Adrenal gland (tissue), 12 donors: ENCODE results near the gene CADM1. TPM values are rescaled to one million over a fixed set of nuclear protein-coding genes. Genes with fewer than 3 reads are reported as not detected.

Source experiments
- DNase-seq, 7 donors: peaks; one replicate each; pipeline ENCODE4 v3.0.0-alpha.2; 2019 to 2020
- H3K27ac ChIP-seq, 5 donors: fragments of 200-600 bp; sonication (generic) in 4 of 5; 1 replicate in 3 of 5; 2 replicates in 2 of 5; pipeline versions ENCODE4 v1.5.1 to v1.8.0; 2016 to 2020; ENCODE audit warnings: mild to moderate bottlenecking in 1 of 5
- H3K27me3 ChIP-seq: fragments of 200-600 bp; 2 replicates; pipeline ENCODE4 v1.8.0; 2021
- H3K36me3 ChIP-seq, 2 donors: fragments of 200-600 bp; replicated peaks in 1 of 2; 1 replicate in 1 of 2; 2 replicates in 1 of 2; pipeline versions ENCODE4 v1.5.1 to v1.8.0; 2018 to 2022
- H3K4me1 ChIP-seq, 2 donors: fragments of 200-600 bp; replicated peaks in 1 of 2; 1 replicate in 1 of 2; 2 replicates in 1 of 2; pipeline versions ENCODE4 v1.5.1 to v1.8.0; 2018 to 2021
- H3K4me3 ChIP-seq, 4 donors: fragments of 200-600 bp; sonication (generic) in 3 of 4; one replicate each; pipeline ENCODE4 v1.5.1; 2016 to 2018
- H3K9me3 ChIP-seq, 3 donors: fragments of 200-600 bp; sonication (generic) in 1 of 3; replicated peaks in 1 of 3; 1 replicate in 2 of 3; 2 replicates in 1 of 3; pipeline versions ENCODE4 v1.5.1 to v1.8.0; 2016 to 2021
- POLR2A ChIP-seq, 2 donors: fragments of 450-650 bp; IDR thresholded peaks; one replicate each; pipeline ENCODE4 v1.6.1; 2017; ENCODE audit warnings: antibody characterized with exemption in 2 of 2, mild to moderate bottlenecking in 2 of 2, moderate library complexity in 1 of 2
- WGBS, 4 donors: extraction: QIAGEN DNeasy Blood & Tissue Kit in 2 of 4; methylation state at CpG; one replicate each; pipeline versions ENCODE4 v1.1.5 to v1.1.7; 2013 to 2017; 5-methylcytosine and 5-hydroxymethylcytosine counted together
- intact Hi-C, 2 donors: fragments of 100-400 bp; cut with DNase I; formaldehyde crosslinking; loops; one replicate each; pipeline versions ENCODE4 v1.14.1 to v1.15.0; 2022 to 2023
- polyA plus RNA-seq, 3 donors: library from polyadenylated mRNA; stranded (reverse); fragments of 200-250 nt in 2 of 3; fragments of 350-450 nt in 1 of 3; fragmentation: Illumina TruSeq in 1 of 3; extraction: RNeasy Lipid Tissue Mini Kit (QIAGEN cat#74804) in 1 of 3; gene quantifications; one replicate each; pipeline ENCODE4 v1.2.3, GENCODE V29; 2013 to 2014
- total RNA-seq, 9 donors: library from RNA; depleted of rRNA in 4 of 9; stranded (reverse); fragments of >200 nt in 4 of 9; fragments of 120-200 nt in 1 of 9; fragmentation: NEBNext Ultra II Directional in 1 of 9; extraction: Animal tissue kit (Norgen Biotek cat#: 25700) in 1 of 9; gene quantifications; one replicate each; pipeline versions ENCODE4 v1.1.0 to v1.2.4, GENCODE V29; 2013 to 2023
- TF ChIP-seq, protein P1 (sequence below), 6 experiments: fragments of 450-650 bp in 4 of 6; fragments of 200-600 bp in 2 of 6; sonication (generic) in 1 of 6; IDR thresholded peaks; 1 replicate in 5 of 6; 2 replicates in 1 of 6; pipeline versions ENCODE4 v1.5.1 to v1.8.0; 2016 to 2021; ENCODE audit warnings: antibody characterized with exemption in 6 of 6, mild to moderate bottlenecking in 2 of 6, moderate library complexity in 1 of 6
- donor health status: healthy with polysubstance abuse.
- donor health status: Bipolar disorder and iron deficiency.
- donor health status: DM: yes; HTN: yes; CAD: no.
- donor health status: DM: no; HTN: no; CAD: no.
- donor health status: DM: no; HTN: no; CAD: no.
- donor health status: DM: yes; HTN: yes; CAD: no.

Gene CADM1
- total and polyA plus RNA-seq, 12 donors = 21.6 to 256 (median 39.8) TPM

DNA sequence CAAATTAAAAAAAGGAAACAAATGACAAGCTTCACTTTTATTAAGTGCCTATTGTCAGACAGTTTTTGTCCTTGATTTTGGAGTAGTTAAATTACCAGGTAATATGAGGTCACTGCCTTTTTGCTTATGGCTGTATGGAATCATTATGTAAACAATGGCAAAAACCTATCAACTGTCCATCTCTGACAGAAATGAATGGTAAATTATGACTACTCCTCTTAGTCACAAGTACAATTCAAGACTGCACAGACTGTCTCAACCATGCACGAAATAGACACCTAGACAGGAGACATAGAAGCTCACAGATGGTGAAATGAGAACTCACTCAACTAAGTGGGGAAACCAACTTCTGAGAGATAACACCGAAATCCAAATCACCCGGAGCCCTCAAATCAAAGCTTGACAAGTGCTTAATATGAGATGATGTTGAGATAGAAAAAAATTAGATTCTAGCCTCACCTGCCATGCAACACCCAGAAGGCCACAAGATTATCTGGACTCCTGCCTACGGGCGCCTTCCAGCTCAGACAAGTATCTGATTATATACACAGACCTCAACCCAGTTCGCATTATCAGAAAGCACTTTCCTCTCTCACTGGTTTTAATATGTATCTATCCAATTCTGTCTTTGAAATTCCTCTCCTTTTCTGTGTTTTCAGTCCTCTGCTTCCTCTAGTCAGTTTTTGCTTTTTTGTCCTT, 199.3 kb downstream of the CADM1 start:
- Histone ChIP-seq H3K27me3 (no peaks in the 10 kb centered on the region), H3K4me1 (no peaks in the 10 kb centered on the region), H3K4me3 (no peak overlapping the region), H3K36me3 (no peaks in the 10 kb centered on the region), H3K9me3 (no peaks in the 10 kb centered on the region), H3K27ac (no peak overlapping the region)
- no peak for DNase-seq
- 87 to 90% (median 89%) methylated on average over 6 of the region's 6 CpGs for WGBS, 4 donors
- intact Hi-C loops = no loop called here
- TF ChIP-seq, protein P1, sequence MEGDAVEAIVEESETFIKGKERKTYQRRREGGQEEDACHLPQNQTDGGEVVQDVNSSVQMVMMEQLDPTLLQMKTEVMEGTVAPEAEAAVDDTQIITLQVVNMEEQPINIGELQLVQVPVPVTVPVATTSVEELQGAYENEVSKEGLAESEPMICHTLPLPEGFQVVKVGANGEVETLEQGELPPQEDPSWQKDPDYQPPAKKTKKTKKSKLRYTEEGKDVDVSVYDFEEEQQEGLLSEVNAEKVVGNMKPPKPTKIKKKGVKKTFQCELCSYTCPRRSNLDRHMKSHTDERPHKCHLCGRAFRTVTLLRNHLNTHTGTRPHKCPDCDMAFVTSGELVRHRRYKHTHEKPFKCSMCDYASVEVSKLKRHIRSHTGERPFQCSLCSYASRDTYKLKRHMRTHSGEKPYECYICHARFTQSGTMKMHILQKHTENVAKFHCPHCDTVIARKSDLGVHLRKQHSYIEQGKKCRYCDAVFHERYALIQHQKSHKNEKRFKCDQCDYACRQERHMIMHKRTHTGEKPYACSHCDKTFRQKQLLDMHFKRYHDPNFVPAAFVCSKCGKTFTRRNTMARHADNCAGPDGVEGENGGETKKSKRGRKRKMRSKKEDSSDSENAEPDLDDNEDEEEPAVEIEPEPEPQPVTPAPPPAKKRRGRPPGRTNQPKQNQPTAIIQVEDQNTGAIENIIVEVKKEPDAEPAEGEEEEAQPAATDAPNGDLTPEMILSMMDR (IDR thresholded peaks at IDR 0.05) = no peak
- no peak for TF ChIP-seq POLR2A (IDR thresholded peaks at IDR 0.05)

DNA sequence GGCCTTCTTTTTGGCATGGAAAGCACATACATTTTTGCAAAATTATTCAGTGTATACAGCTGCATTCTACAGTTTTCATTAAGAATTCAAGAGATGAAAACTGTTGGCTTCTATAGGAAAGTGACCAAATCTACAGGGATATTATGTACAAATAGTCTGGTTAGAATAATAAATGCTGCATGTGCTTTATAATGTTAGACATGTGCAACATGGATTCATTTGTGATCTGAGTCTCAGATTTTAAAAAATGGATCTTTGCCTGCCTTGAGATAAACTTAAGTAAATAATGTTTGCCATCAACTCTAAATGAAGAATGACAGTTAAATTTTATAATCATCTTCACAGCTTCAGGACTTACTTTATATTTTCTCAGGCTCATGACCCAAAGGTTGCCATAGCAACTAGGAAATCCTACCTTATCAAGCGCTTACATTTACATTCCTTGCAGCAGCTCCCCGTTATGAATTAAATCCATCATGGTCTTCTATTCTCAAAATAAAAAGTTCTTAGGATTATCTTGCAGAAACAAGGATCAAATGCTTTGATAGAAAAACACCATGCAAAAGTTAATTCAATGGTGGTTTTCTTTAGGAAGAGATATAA, 200.2 kb downstream of the CADM1 start:
- Histone ChIP-seq H3K4me3 (no peak overlapping the region), H3K36me3 (no peaks in the 10 kb centered on the region), H3K27ac (no peak overlapping the region), H3K9me3 (no peaks in the 10 kb centered on the region), H3K4me1 (no peaks in the 10 kb centered on the region), H3K27me3 (no peaks in the 10 kb centered on the region)
- no peak for DNase-seq
- TF ChIP-seq, protein P1 (IDR thresholded peaks at IDR 0.05) = no peak
- TF ChIP-seq POLR2A (IDR thresholded peaks at IDR 0.05) = no peak
- 71 to 81% (median 77%) methylated on average over 2 of the region's 2 CpGs for WGBS, 4 donors
- intact Hi-C loops = no loop called here

DNA sequence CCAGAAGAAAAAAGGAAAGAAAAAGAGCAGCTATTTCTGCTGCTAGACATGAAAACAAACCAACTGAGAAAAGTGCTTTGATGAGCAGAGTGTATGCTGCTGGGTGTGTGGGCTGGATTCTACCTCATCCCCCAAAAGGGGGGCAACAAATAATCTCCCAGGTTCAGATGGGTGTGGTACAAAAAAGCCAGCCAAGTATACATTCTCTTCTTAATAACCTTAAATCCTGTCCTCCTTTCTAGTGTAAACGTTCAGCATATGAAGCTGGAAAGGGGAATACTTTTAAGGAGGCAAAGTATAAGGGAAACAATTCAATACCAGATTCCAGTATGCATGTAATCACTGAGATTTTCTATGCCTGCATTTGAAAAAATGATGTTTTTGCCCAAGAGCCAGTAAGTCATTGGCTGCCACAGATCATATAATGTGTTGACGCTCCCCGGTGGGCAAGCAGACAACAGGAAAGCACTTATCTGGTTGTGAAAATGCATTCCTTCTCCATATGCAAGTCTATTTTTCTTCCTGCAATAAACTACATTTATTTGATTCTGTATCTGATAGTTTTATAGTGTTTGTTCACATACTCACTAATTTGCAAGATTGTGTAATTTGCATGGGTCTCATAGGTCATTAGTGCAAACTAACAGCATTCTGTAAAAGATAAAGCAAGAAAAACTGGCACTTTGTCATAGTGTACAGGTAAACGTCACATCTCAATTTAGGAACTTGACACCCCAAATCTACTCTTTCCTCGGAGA, 201.1 kb downstream of the CADM1 start:
- no peaks in the 10 kb centered on the region for H3K9me3 ChIP-seq
- H3K27ac ChIP-seq = no peak overlapping the region
- no peaks in the 10 kb centered on the region for H3K36me3 ChIP-seq
- H3K27me3 ChIP-seq = no peaks in the 10 kb centered on the region
- intact Hi-C loops = no loop called here
- no peak overlapping the region for H3K4me3 ChIP-seq
- no peaks in the 10 kb centered on the region for H3K4me1 ChIP-seq
- no peak for TF ChIP-seq POLR2A (IDR thresholded peaks at IDR 0.05)
- TF ChIP-seq, protein P1 (IDR thresholded peaks at IDR 0.05) = no peak
- no peak for DNase-seq
- WGBS, 4 donors = 78 to 81% (median 79%) methylated on average over 5 of the region's 5 CpGs

DNA sequence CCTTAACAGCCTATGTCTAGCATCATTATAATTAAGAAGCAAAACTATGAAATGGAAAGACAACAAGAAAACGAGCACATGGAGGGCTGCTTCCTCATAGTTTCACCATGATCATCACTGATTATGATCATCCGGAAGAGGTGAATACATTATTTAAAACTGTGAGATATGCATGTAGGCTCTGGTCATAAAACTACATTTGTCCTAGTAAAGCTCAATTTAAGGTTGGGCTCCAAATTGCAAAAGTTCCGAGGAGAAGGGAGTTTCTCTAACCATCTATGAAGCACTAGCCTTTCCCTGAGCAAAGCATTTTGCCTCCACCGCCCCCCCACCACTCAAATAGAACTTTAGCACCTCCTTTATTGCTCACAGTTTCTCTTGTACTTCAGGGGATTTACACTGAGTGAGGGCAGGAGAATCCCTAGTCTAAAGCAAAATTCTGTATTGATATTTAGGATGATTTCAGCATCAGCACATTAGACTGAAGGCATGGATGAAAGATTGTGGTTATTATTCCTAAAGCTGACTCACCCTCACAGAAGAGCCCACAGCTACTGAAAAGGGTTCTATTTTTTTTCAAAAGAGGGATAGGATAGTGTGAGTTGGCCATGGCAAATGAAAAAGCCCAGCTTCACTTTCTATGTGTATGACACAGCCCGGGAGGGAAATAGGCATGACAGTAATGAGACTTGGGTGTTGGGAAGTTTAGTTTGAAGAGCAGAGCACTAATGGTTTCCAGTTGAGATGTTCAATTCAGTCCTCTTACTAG, 203.4 kb downstream of the CADM1 start:
- intact Hi-C loops = no loop called here
- no peaks in the 10 kb centered on the region for H3K4me1 ChIP-seq
- TF ChIP-seq, protein P1 (IDR thresholded peaks at IDR 0.05) = no peak
- TF ChIP-seq POLR2A (IDR thresholded peaks at IDR 0.05) = no peak
- H3K27ac ChIP-seq = no peak overlapping the region
- H3K27me3 ChIP-seq = no peaks in the 10 kb centered on the region
- DNase-seq = no peak
- H3K36me3 ChIP-seq = no peaks in the 10 kb centered on the region
- no peaks in the 10 kb centered on the region for H3K9me3 ChIP-seq
- no peak overlapping the region for H3K4me3 ChIP-seq
- WGBS, 4 donors = 87 to 93% (median 90%) methylated on average over 5 of the region's 5 CpGs
